ENCODE data around the gene KLHL8. TPM values are rescaled to one million over a fixed set of nuclear protein-coding genes. Genes with fewer than 3 reads are reported as not detected.

Gene KLHL8
- total RNA-seq, 1 experiment from 2014 or later = 15.4 TPM

DNA sequence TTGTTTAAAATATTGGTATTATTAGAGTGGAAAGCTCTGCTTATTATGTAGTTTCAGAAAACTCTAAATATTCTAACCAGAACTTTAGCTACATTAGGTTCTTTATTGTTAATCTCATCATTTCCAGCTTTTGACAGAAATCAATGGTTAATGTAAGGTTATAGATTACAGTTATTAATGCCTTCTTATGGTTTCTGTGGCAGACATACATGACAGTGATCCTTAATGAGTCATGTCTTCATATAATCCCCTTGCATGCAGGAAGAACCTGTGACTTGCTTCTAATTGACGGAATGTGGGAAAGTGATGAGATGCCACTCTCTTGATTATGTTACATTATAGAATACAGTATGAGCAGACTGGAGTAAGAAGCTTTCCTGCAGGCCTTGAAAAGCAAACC lies 23.5 kb downstream of the KLHL8 start:
- intact Hi-C loops (cut with micrococcal nuclease; ENCODE audit: unreplicated experiment) = no loop called here
- no peaks in the 10 kb centered on the region for H3K9me3 ChIP-seq (ENCODE audit: low read depth, low read length, poor library complexity, severe bottlenecking)
- H3K36me3 ChIP-seq (ENCODE audit: insufficient read depth, low read length, poor library complexity, severe bottlenecking) = no peaks in the 10 kb centered on the region
- DNase-seq (ENCODE audit: low spot score) = no peak
- no peaks in the 10 kb centered on the region for H3K27me3 ChIP-seq (replicated peaks; ENCODE audit: insufficient read depth, low read depth, low read length, poor library complexity)
- peaks cover 14% of the 10 kb centered on the region for H3K4me1 ChIP-seq (ENCODE audit: insufficient read depth, low read length, poor library complexity, severe bottlenecking)
- TF ChIP-seq, protein P1, sequence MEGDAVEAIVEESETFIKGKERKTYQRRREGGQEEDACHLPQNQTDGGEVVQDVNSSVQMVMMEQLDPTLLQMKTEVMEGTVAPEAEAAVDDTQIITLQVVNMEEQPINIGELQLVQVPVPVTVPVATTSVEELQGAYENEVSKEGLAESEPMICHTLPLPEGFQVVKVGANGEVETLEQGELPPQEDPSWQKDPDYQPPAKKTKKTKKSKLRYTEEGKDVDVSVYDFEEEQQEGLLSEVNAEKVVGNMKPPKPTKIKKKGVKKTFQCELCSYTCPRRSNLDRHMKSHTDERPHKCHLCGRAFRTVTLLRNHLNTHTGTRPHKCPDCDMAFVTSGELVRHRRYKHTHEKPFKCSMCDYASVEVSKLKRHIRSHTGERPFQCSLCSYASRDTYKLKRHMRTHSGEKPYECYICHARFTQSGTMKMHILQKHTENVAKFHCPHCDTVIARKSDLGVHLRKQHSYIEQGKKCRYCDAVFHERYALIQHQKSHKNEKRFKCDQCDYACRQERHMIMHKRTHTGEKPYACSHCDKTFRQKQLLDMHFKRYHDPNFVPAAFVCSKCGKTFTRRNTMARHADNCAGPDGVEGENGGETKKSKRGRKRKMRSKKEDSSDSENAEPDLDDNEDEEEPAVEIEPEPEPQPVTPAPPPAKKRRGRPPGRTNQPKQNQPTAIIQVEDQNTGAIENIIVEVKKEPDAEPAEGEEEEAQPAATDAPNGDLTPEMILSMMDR (conservative IDR thresholded peaks at IDR 0.05; ENCODE audit: low read depth, low read length) = no peak
- no peak for TF ChIP-seq EZH2 (IDR thresholded peaks at IDR 0.05; ENCODE audit: borderline replicate concordance, low read depth, low read length, poor library complexity, severe bottlenecking)
- CTCF ChIA-PET = no interaction called here
- H3K27ac ChIP-seq (ENCODE audit: low read depth, low read length, poor library complexity, severe bottlenecking) = no peak overlapping the region
- BruUV-seq (replicated peaks) = no TSS peak
- POLR2A ChIA-PET (ENCODE audit: low non-redundant PET) = no interaction called here
- H3K4me3 ChIP-seq (ENCODE audit: low read depth, low read length, poor library complexity, severe bottlenecking) = no peak overlapping the region

DNA sequence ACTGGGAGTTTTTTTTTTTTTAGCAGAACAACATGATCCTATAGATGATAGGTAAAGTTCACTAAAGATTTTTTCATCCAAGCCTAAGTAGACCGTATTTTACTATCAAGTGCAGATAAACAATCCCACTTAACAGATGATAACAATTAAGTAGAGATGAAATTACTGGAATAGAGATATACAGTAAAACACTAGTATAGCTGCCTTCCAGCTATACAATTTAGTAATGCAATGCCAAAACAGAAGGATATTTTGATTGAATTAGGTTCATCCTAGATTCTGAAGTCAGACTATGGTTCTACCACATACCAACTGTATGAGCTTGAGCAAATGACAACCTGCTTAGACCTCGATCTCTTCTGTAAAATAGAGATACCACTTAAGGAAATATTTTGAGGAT lies 24.3 kb downstream of the KLHL8 start:
- Histone ChIP-seq H3K36me3 (ENCODE audit: insufficient read depth, low read length, poor library complexity, severe bottlenecking) (no peaks in the 10 kb centered on the region), H3K27ac (ENCODE audit: low read depth, low read length, poor library complexity, severe bottlenecking) (no peak overlapping the region), H3K9me3 (ENCODE audit: low read depth, low read length, poor library complexity, severe bottlenecking) (no peaks in the 10 kb centered on the region), H3K4me1 (ENCODE audit: insufficient read depth, low read length, poor library complexity, severe bottlenecking) (peaks cover 14% of the 10 kb centered on the region), H3K27me3 (replicated peaks; ENCODE audit: insufficient read depth, low read depth, low read length, poor library complexity) (no peaks in the 10 kb centered on the region), H3K4me3 (ENCODE audit: low read depth, low read length, poor library complexity, severe bottlenecking) (no peak overlapping the region)
- BruUV-seq (replicated peaks) = no TSS peak
- TF ChIP-seq EZH2 (IDR thresholded peaks at IDR 0.05; ENCODE audit: borderline replicate concordance, low read depth, low read length, poor library complexity, severe bottlenecking) = no peak
- TF ChIP-seq, protein P1 (conservative IDR thresholded peaks at IDR 0.05; ENCODE audit: low read depth, low read length) = no peak
- intact Hi-C loops (cut with micrococcal nuclease; ENCODE audit: unreplicated experiment) = no loop called here
- DNase-seq (ENCODE audit: low spot score) = no peak
- POLR2A ChIA-PET (ENCODE audit: low non-redundant PET) = interaction anchor here (0.7 kb wide), 1 partner anchor 9 kb away, joined by 3 read pairs; no protein-coding TSS in a partner anchor
- CTCF ChIA-PET = no interaction called here

DNA sequence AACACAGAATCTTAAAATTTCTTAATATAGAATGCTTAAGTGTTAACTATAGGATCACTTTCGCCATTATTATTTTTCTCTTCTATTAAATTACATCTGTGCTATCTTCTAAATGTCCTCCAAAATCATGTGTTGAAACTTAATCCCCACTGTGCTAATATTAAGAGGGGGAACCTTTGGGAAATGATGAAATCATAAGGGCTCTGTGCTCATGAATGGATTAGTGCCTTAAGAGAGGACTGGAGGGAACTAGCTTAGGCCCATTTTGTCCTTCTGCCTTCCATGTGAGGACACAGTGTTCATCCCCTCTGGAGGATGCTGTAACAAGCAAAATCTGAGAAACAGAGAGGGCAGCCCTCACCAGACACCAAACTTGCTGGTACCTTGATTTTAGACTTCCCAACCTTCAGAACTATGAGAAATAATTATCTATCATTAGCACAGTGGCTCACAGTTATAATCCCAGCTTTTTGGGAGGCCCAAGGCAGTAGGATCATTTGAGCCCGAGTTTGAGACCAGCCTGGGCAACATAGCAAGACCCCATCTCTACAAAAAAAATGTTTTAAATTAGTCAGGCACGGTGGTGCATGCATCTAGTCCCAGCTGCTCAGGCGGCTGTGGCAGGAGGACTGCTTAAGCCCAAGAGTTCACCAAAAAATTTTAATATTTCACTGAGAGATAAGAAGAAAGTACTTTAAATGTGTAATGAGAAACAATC lies 26.3 kb downstream of the KLHL8 start:
- peak; percentile 5 for DNase-seq (ENCODE audit: low spot score)
- Histone ChIP-seq H3K36me3 (ENCODE audit: insufficient read depth, low read length, poor library complexity, severe bottlenecking) (no peaks in the 10 kb centered on the region), H3K4me3 (ENCODE audit: low read depth, low read length, poor library complexity, severe bottlenecking) (no peak overlapping the region), H3K27ac (ENCODE audit: low read depth, low read length, poor library complexity, severe bottlenecking) (peak overlapping the region; percentile 52), H3K9me3 (ENCODE audit: low read depth, low read length, poor library complexity, severe bottlenecking) (no peaks in the 10 kb centered on the region), H3K4me1 (ENCODE audit: insufficient read depth, low read length, poor library complexity, severe bottlenecking) (peaks cover 15% of the 10 kb centered on the region), H3K27me3 (replicated peaks; ENCODE audit: insufficient read depth, low read depth, low read length, poor library complexity) (no peaks in the 10 kb centered on the region)
- BruUV-seq (replicated peaks) = no TSS peak
- TF ChIP-seq, protein P1 (conservative IDR thresholded peaks at IDR 0.05; ENCODE audit: low read depth, low read length) = no peak
- TF ChIP-seq EZH2 (IDR thresholded peaks at IDR 0.05; ENCODE audit: borderline replicate concordance, low read depth, low read length, poor library complexity, severe bottlenecking) = no peak
- intact Hi-C loops (cut with micrococcal nuclease; ENCODE audit: unreplicated experiment) = no loop called here
- ChIA-PET CTCF (no interaction called here), POLR2A (ENCODE audit: low non-redundant PET) (no interaction called here)
